HCT116 (cell line): ENCODE data around the gene PRKCZ. TPM values are rescaled to one million over a fixed set of nuclear protein-coding genes. Genes with fewer than 3 reads are reported as not detected.
A peak's percentile ranks its signal among the peaks of the same experiment; 100 is the strongest.

Source experiments
- ATAC-seq: fragments of 200-7000 bp; cut with Tn5 transposase; 2 replicates; pipeline ENCODE4 v1.9.1; 2020; ENCODE audit warnings: mild to moderate bottlenecking, moderate library complexity
- BruUV-seq: library from RNA; stranded (reverse); fragments of 400-500 nt; replicated peaks from 2 replicates; lab custom pipeline; 2021; lab: Mats Ljungman, UMichigan
- CTCF ChIA-PET: fragments of 300-600 bp; sonication (Branson Sonifier 250); formaldehyde crosslinking; loops from one replicate; lab custom pipeline; 2021; ENCODE audit warnings: antibody characterized with exemption; lab: Charles Lee
- POLR2A ChIA-PET: fragments of 300-600, 350-600 bp; sonication (Branson Sonifier 250); formaldehyde crosslinking; loops from one replicate; lab custom pipeline; 2021; ENCODE audit warnings: antibody characterized with exemption; lab: Charles Lee
- RAD21 ChIA-PET, 2 experiments: fragments of 300-600 bp; sonication (Branson Sonifier 250); formaldehyde crosslinking; loops; one replicate each; lab custom pipeline; 2023; ENCODE audit warnings: low total read pairs in 2 of 2; ENCODE audit not compliant: uncharacterized antibody in 2 of 2, unreplicated experiment in 2 of 2, low non-redundant PET in 1 of 2; lab: Charles Lee
- DNase-seq: peaks from one replicate; pipeline ENCODE4 v3.0.0-alpha.2; 2010; ENCODE audit warnings: low read depth, low spot score
- H2AFZ ChIP-seq: fragments of 200-600 bp; shearing (Covaris generic), sonication (generic); 2 replicates; pipeline ENCODE4 v1.6.1; 2017; ENCODE audit warnings: low read depth, mixed run types, mixed read lengths, antibody characterized with exemption, low read length; ENCODE audit not compliant: poor library complexity, severe bottlenecking
- H3K27ac ChIP-seq: 2 replicates; pipeline ENCODE4 v1.5.1; 2012; ENCODE audit warnings: low read depth, low read length
- H3K27me3 ChIP-seq: fragments of 200-600 bp; sonication (generic); 2 replicates; pipeline ENCODE4 v1.6.1; 2016; ENCODE audit warnings: mixed run types, low read length, mixed read lengths; ENCODE audit not compliant: insufficient read depth
- H3K36me3 ChIP-seq, 2 experiments: fragments of 200-500 bp in 1 of 2; fragments of 200-600 bp in 1 of 2; sonication (Bioruptor generic) in 1 of 2; sonication (generic) in 1 of 2; 2 replicates each; pipeline versions ENCODE4 v1.5.1 to v1.6.1; 2014 to 2016; ENCODE audit warnings: low read length in 2 of 2, inconsistent platforms in 1 of 2, mixed read lengths in 1 of 2, mixed run types in 1 of 2; ENCODE audit not compliant: insufficient read depth in 2 of 2, control insufficient read depth in 1 of 2
- H3K4me1 ChIP-seq, 2 experiments: fragments of 200-600 bp in 1 of 2; sonication (generic) in 1 of 2; 2 replicates each; pipeline versions ENCODE4 v1.5.1 to v1.6.1; 2012 to 2017; ENCODE audit warnings: low read length in 2 of 2, inconsistent platforms in 1 of 2, mild to moderate bottlenecking in 1 of 2, mixed read lengths in 1 of 2, mixed run types in 1 of 2, moderate library complexity in 1 of 2; ENCODE audit not compliant: insufficient read depth in 2 of 2, control insufficient read depth in 1 of 2
- H3K4me2 ChIP-seq: fragments of 200-600 bp; sonication (generic); 2 replicates; pipeline ENCODE4 v1.6.1; 2017; ENCODE audit warnings: mixed run types, low read length, mixed read lengths
- H3K4me3 ChIP-seq, 2 experiments: fragments of 200-600 bp in 1 of 2; sonication (generic) in 1 of 2; replicated peaks in 1 of 2; 2 replicates each; pipeline ENCODE4 v1.5.1; 2011 to 2016; ENCODE audit warnings: low read length in 2 of 2, control low read depth in 1 of 2, low read depth in 1 of 2, mild to moderate bottlenecking in 1 of 2, mixed read lengths in 1 of 2, mixed run types in 1 of 2
- H3K79me2 ChIP-seq: fragments of 200-600 bp; sonication (generic); 2 replicates; pipeline ENCODE4 v1.6.1; 2017; ENCODE audit warnings: mild to moderate bottlenecking, mixed run types, low read length, moderate library complexity, mixed read lengths; ENCODE audit not compliant: insufficient read depth
- H3K9ac ChIP-seq: fragments of 200-600 bp; sonication (generic); 2 replicates; pipeline ENCODE4 v1.6.1; 2016; ENCODE audit warnings: low read length, mixed read lengths
- H3K9me2 ChIP-seq: fragments of 200-600 bp; sonication (generic), shearing (Covaris generic); 2 replicates; pipeline ENCODE4 v1.6.1; 2017; ENCODE audit warnings: mixed run types, mild to moderate bottlenecking, moderate library complexity; ENCODE audit not compliant: insufficient read depth
- H3K9me3 ChIP-seq, 2 experiments: fragments of 200-500 bp in 1 of 2; fragments of 200-600 bp in 1 of 2; sonication (Bioruptor generic) in 1 of 2; sonication (generic) in 1 of 2; 2 replicates each; pipeline ENCODE4 v1.6.1; 2014 to 2017; ENCODE audit warnings: low read length in 2 of 2, mixed read lengths in 2 of 2, inconsistent platforms in 1 of 2, low read depth in 1 of 2, mild to moderate bottlenecking in 1 of 2, mixed run types in 1 of 2, moderate library complexity in 1 of 2; ENCODE audit not compliant: control insufficient read depth in 1 of 2, insufficient read depth in 1 of 2
- H4K20me1 ChIP-seq: fragments of 200-600 bp; sonication (generic), shearing (Covaris generic); 2 replicates; pipeline ENCODE4 v1.6.1; 2017; ENCODE audit warnings: mixed run types, mild to moderate bottlenecking, moderate library complexity; ENCODE audit not compliant: insufficient read depth
- ATF3 ChIP-seq: IDR thresholded peaks from 2 replicates; pipeline ENCODE4 v1.6.1; 2012
- CTCF ChIP-seq, 3 experiments: fragments of 200-600 bp in 1 of 3; sonication (generic) in 1 of 3; IDR thresholded peaks in 2 of 3; conservative IDR thresholded peaks in 1 of 3; 2 replicates each; pipeline ENCODE4 v1.5.1; 2012 to 2017; ENCODE audit warnings: low read depth in 2 of 3, low read length in 2 of 3, antibody characterized with exemption in 1 of 3, borderline replicate concordance in 1 of 3, control low read depth in 1 of 3, mild to moderate bottlenecking in 1 of 3, mixed read lengths in 1 of 3, mixed run types in 1 of 3, moderate library complexity in 1 of 3; ENCODE audit not compliant: insufficient read depth in 1 of 3
- ELF1 ChIP-seq: IDR thresholded peaks from 2 replicates; pipeline ENCODE4 v1.6.1; 2012; ENCODE audit warnings: low read depth, borderline replicate concordance
- POLR2AphosphoS5 ChIP-seq: IDR thresholded peaks from 2 replicates; pipeline ENCODE4 v1.6.1; 2011; ENCODE audit warnings: mild to moderate bottlenecking, low read depth, low read length, moderate library complexity
- RAD21 ChIP-seq: IDR thresholded peaks from 2 replicates; pipeline ENCODE4 v1.6.1; 2012; ENCODE audit warnings: low read depth, mild to moderate bottlenecking
- ZBTB33 ChIP-seq: IDR thresholded peaks from 2 replicates; pipeline ENCODE4 v1.6.1; 2011; ENCODE audit warnings: mild to moderate bottlenecking, low read length, moderate library complexity; ENCODE audit not compliant: insufficient replicate concordance; ENCODE audit errors: extremely low read depth
- ZNF274 ChIP-seq: fragments of 200-500 bp; sonication (Bioruptor generic); IDR thresholded peaks from 2 replicates; pipeline ENCODE4 v1.6.1; 2014; ENCODE audit warnings: mild to moderate bottlenecking, low read depth, low read length, inconsistent platforms
- intact Hi-C: fragments of 100-400 bp; cut with micrococcal nuclease; formaldehyde crosslinking; loops from 2 replicates; pipeline ENCODE4 v1.10.0; 2022
- total RNA-seq: library from RNA; stranded (reverse); gene quantifications from one replicate; pipeline ENCODE4 v1.2.1, GENCODE V29; 2021; ENCODE audit not compliant: unreplicated experiment

PRKCZ gene
- total RNA-seq, 1 experiment from 2014 or later: 46.8 TPM

DNA sequence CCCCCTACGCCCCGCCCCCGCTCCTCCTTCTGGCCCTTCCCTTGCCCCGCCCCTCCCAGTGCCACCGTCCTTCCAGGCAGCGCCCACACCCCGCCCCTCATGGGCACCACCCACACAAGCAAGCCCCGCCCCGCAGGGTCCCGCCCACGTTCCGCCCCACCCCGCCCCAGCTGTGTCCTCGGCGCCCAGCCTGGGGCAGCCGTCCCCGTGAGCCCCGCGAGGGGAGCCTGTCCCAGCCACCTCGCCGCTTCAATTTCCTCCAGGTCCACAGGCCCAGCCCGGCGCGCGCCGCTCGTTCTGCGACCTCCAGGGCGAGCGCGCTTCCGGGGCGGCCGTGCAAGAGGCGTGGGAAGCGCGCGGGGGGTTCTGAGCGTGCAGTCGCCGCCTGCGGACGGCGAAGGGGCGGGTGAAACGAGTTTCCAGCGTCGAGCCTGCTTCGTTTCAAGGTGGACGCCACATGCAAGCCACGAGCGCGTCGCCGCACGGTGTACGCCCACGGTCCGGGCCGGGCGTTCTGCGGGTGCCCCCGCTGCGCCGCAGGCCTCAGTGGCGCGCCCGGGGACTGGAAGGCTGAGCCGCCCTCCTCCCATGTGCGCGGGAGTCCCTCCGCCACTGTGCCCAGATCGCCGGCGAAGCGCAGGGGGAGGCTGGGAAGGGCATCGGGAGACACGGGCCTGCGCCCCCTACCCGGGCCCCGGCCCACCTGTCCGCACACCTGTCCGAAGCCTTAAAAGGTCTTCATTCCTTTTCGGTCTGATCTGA, 155.2 kb downstream of the PRKCZ start:
- DNase-seq: peak; percentile 86
- Histone ChIP-seq H3K27ac (peak overlapping the region; percentile 71; the same call in 1 of the 2 replicates), H3K4me1 (peaks cover 21 to 37% of the 10 kb centered on the region in 2 experiments), H3K4me3 (peak overlapping the region; percentile 33 to 57), H3K36me3 (no peaks in the 10 kb centered on the region), H4K20me1 (no peaks in the 10 kb centered on the region), H3K4me2 (peak overlapping the region; percentile 92), H3K27me3 (no peaks in the 10 kb centered on the region), H2AFZ (no peak overlapping the region), H3K9me3 (no peaks in the 10 kb centered on the region), H3K9ac (peak overlapping the region; percentile 52), H3K79me2 (no peaks in the 10 kb centered on the region), H3K9me2 (no peaks in the 10 kb centered on the region)
- intact Hi-C loops: no loop called here
- TF ChIP-seq ZNF274 (no peak), RAD21 (no peak), ATF3 (no peak), ELF1 (no peak), POLR2AphosphoS5 (peak; percentile 60), CTCF (IDR thresholded peaks at IDR 0.05 in 2 of 3, conservative IDR thresholded peaks at IDR 0.05 in 1 of 3; ENCODE audit: borderline replicate concordance in 1 of 3, insufficient read depth in 1 of 3, low read depth in 2 of 3, low read length in 2 of 3) (no peak), ZBTB33 (no peak)
- BruUV-seq: no TSS peak
- peak; percentile 86 for ATAC-seq
- ChIA-PET RAD21 (interaction anchor here (0.5 to 0.7 kb wide), 2 partner anchors 186 to 1226 kb away, joined by 3 to 6 read pairs; partner anchors contain the start of genes MORN1 (in 1 of the 2) and RER1 (in 1 of the 2)), POLR2A (interaction anchor here (0.6 to 0.9 kb wide), 3 partner anchors 16 to 106 kb away, joined by 3 to 5 read pairs (median 4); no protein-coding TSS in a partner anchor), CTCF (interaction anchor here (0.6 to 2.5 kb wide), 3 partner anchors 10 to 176 kb away, joined by 4 to 16 read pairs (median 9); partner anchors contain the start of gene FAAP20)
